Adrenal gland (tissue), 12 donors: ENCODE data around the gene PDE2A. TPM values are rescaled to one million over a fixed set of nuclear protein-coding genes. Genes with fewer than 3 reads are reported as not detected.
A peak's percentile ranks its signal among the peaks of the same experiment; 100 is the strongest.

Experiments used
- DNase-seq, 7 donors: peaks; one replicate each; pipeline ENCODE4 v3.0.0-alpha.2; 2019 to 2020
- H3K27ac ChIP-seq, 5 donors: fragments of 200-600 bp; sonication (generic) in 4 of 5; 1 replicate in 3 of 5; 2 replicates in 2 of 5; pipeline versions ENCODE4 v1.5.1 to v1.8.0; 2016 to 2020; ENCODE audit warnings: mild to moderate bottlenecking in 1 of 5
- H3K27me3 ChIP-seq: fragments of 200-600 bp; 2 replicates; pipeline ENCODE4 v1.8.0; 2021
- H3K36me3 ChIP-seq, 2 donors: fragments of 200-600 bp; replicated peaks in 1 of 2; 1 replicate in 1 of 2; 2 replicates in 1 of 2; pipeline versions ENCODE4 v1.5.1 to v1.8.0; 2018 to 2022
- H3K4me1 ChIP-seq, 2 donors: fragments of 200-600 bp; replicated peaks in 1 of 2; 1 replicate in 1 of 2; 2 replicates in 1 of 2; pipeline versions ENCODE4 v1.5.1 to v1.8.0; 2018 to 2021
- H3K4me3 ChIP-seq, 4 donors: fragments of 200-600 bp; sonication (generic) in 3 of 4; one replicate each; pipeline ENCODE4 v1.5.1; 2016 to 2018
- H3K9me3 ChIP-seq, 3 donors: fragments of 200-600 bp; sonication (generic) in 1 of 3; replicated peaks in 1 of 3; 1 replicate in 2 of 3; 2 replicates in 1 of 3; pipeline versions ENCODE4 v1.5.1 to v1.8.0; 2016 to 2021
- CTCF ChIP-seq, 6 experiments: fragments of 450-650 bp in 4 of 6; fragments of 200-600 bp in 2 of 6; sonication (generic) in 1 of 6; IDR thresholded peaks; 1 replicate in 5 of 6; 2 replicates in 1 of 6; pipeline versions ENCODE4 v1.5.1 to v1.8.0; 2016 to 2021; ENCODE audit warnings: antibody characterized with exemption in 6 of 6, mild to moderate bottlenecking in 2 of 6, moderate library complexity in 1 of 6
- POLR2A ChIP-seq, 2 donors: fragments of 450-650 bp; IDR thresholded peaks; one replicate each; pipeline ENCODE4 v1.6.1; 2017; ENCODE audit warnings: antibody characterized with exemption in 2 of 2, mild to moderate bottlenecking in 2 of 2, moderate library complexity in 1 of 2
- WGBS, 4 donors: extraction: QIAGEN DNeasy Blood & Tissue Kit in 2 of 4; methylation state at CpG; one replicate each; pipeline versions ENCODE4 v1.1.5 to v1.1.7; 2013 to 2017; 5-methylcytosine and 5-hydroxymethylcytosine counted together
- intact Hi-C, 2 donors: fragments of 100-400 bp; cut with DNase I; formaldehyde crosslinking; loops; one replicate each; pipeline versions ENCODE4 v1.14.1 to v1.15.0; 2022 to 2023
- polyA plus RNA-seq, 3 donors: library from polyadenylated mRNA; stranded (reverse); fragments of 200-250 nt in 2 of 3; fragments of 350-450 nt in 1 of 3; fragmentation: Illumina TruSeq in 1 of 3; extraction: RNeasy Lipid Tissue Mini Kit (QIAGEN cat#74804) in 1 of 3; gene quantifications; one replicate each; pipeline ENCODE4 v1.2.3, GENCODE V29; 2013 to 2014
- total RNA-seq, 9 donors: library from RNA; depleted of rRNA in 4 of 9; stranded (reverse); fragments of >200 nt in 4 of 9; fragments of 120-200 nt in 1 of 9; fragmentation: NEBNext Ultra II Directional in 1 of 9; extraction: Animal tissue kit (Norgen Biotek cat#: 25700) in 1 of 9; gene quantifications; one replicate each; pipeline versions ENCODE4 v1.1.0 to v1.2.4, GENCODE V29; 2013 to 2023
- donor health status: healthy with polysubstance abuse.
- donor health status: Bipolar disorder and iron deficiency.
- donor health status: DM: yes; HTN: yes; CAD: no.
- donor health status: DM: no; HTN: no; CAD: no.
- donor health status: DM: no; HTN: no; CAD: no.
- donor health status: DM: yes; HTN: yes; CAD: no.

The PDE2A gene
- total and polyA plus RNA-seq, 12 donors, result 11.5 to 226 (median 67.6) TPM

- peaks cover 12 to 46% of the 10 kb centered on the region in 2 donors for H3K4me1 ChIP-seq
- DNase-seq, result peak in 4 of 7 donors; percentile 35 to 67 (median 52)
- 59 to 83% (median 70%) methylated on average over 4 to 7 of the region's 7 CpGs for WGBS, 4 donors
- H3K27ac ChIP-seq, result no peak overlapping the region
- no peaks in the 10 kb centered on the region for H3K36me3 ChIP-seq
- no peaks in the 10 kb centered on the region for H3K9me3 ChIP-seq
- no peaks in the 10 kb centered on the region for H3K27me3 ChIP-seq
- intact Hi-C loops, result no loop called here
- no peak overlapping the region for H3K4me3 ChIP-seq
- no peak for TF ChIP-seq POLR2A (IDR thresholded peaks at IDR 0.05)
These were observed 60.2 kb downstream of the PDE2A start for GRCh38 chr11:72613977-72614376.

- intact Hi-C loops, result no loop called here
- Histone ChIP-seq H3K36me3 (no peaks in the 10 kb centered on the region), H3K27me3 (no peaks in the 10 kb centered on the region), H3K4me1 (peaks cover 12 to 52% of the 10 kb centered on the region in 2 donors), H3K27ac (no peak overlapping the region), H3K4me3 (no peak overlapping the region), H3K9me3 (no peaks in the 10 kb centered on the region)
- 76 to 90% (median 84%) methylated on average over 10 of the region's 10 CpGs for WGBS, 4 donors
- TF ChIP-seq CTCF (IDR thresholded peaks at IDR 0.05) (no peak), POLR2A (IDR thresholded peaks at IDR 0.05) (no peak)
- no peak for DNase-seq
These were observed 60.8 kb downstream of the PDE2A start for GRCh38 chr11:72613450-72613849.

- H3K4me1 ChIP-seq, result peaks cover 34 to 66% of the 10 kb centered on the region in 2 donors
- H3K27ac ChIP-seq, result peak overlapping the region in 2 of 5 donors; percentile 11 to 86
- intact Hi-C loops, result no loop called here
- no peaks in the 10 kb centered on the region for H3K27me3 ChIP-seq
- no peaks in the 10 kb centered on the region for H3K9me3 ChIP-seq
- 33 to 48% (median 36%) methylated on average over 6 to 8 of the region's 8 CpGs for WGBS, 4 donors
- no peak overlapping the region for H3K4me3 ChIP-seq
- TF ChIP-seq POLR2A (IDR thresholded peaks at IDR 0.05) (no peak), CTCF (IDR thresholded peaks at IDR 0.05) (no peak)
- H3K36me3 ChIP-seq, result no peaks in the 10 kb centered on the region
- DNase-seq, result peak in 1 of 7 donors; percentile 31
These were observed 64.7 kb downstream of the PDE2A start for GRCh38 chr11:72609476-72609875.

- Histone ChIP-seq H3K9me3 (no peaks in the 10 kb centered on the region), H3K27me3 (no peaks in the 10 kb centered on the region), H3K36me3 (no peaks in the 10 kb centered on the region), H3K4me3 (no peak overlapping the region), H3K27ac (peak overlapping the region in 2 of 5 donors; percentile 33 to 86), H3K4me1 (peaks cover 30 to 62% of the 10 kb centered on the region in 2 donors)
- TF ChIP-seq CTCF (IDR thresholded peaks at IDR 0.05), result peak; percentile 39 to 50 (median 45)
- TF ChIP-seq POLR2A (IDR thresholded peaks at IDR 0.05), result no peak
- intact Hi-C loops, result no loop called here
- no peak for DNase-seq
- 67 to 72% (median 68%) methylated on average over 4 of the region's 4 CpGs for WGBS, 4 donors
These were observed 65.2 kb downstream of the PDE2A start for GRCh38 chr11:72609045-72609444.

GRCh38 chr11:72607496-72607895 lies 66.7 kb downstream of the PDE2A start:
- intact Hi-C loops, result no loop called here
- TF ChIP-seq CTCF (IDR thresholded peaks at IDR 0.05), result no peak
- no peak for TF ChIP-seq POLR2A (IDR thresholded peaks at IDR 0.05)
- Histone ChIP-seq H3K4me3 (no peak overlapping the region), H3K4me1 (peaks cover 28 to 58% of the 10 kb centered on the region in 2 donors), H3K27ac (peak overlapping the region in 4 of 5 donors; percentile 30 to 86 (median 59)), H3K9me3 (no peaks in the 10 kb centered on the region), H3K27me3 (no peaks in the 10 kb centered on the region), H3K36me3 (no peaks in the 10 kb centered on the region)
- peak in 6 of 7 donors; percentile 53 to 76 (median 68) for DNase-seq
- 13 to 26% (median 22%) methylated on average over 2 of the region's 2 CpGs for WGBS, 4 donors
